ENCODE data around the gene C9orf50.
"Not testable (repeated sequence)": the region's sequence is repeated elsewhere in the genome, so short reads cannot be mapped to it uniquely, and the experiment has no call there.

C9orf50 gene

GRCh38 chr9:129620669-129621295, at the start of gene C9orf50:
TSS of gene C9orf50 (minus strand) at chr9:129621101. CDS start at chr9:129620574, 527 bp downstream.
- DNase-seq: no peak

GRCh38 chr9:129669946-129670345, 49.0 kb upstream of the C9orf50 start:
- no peak for DNase-seq

- DNase-seq: no peak
Measured at GRCh38 chr9:129669141-129669718, 48.3 kb upstream of the C9orf50 start.

GRCh38 chr9:129667850-129668249, 46.9 kb upstream of the C9orf50 start:
- DNase-seq: no peak

GRCh38 chr9:129667378-129667777, 46.5 kb upstream of the C9orf50 start:
- DNase-seq: no peak

GRCh38 chr9:129666575-129666974, 45.7 kb upstream of the C9orf50 start:
- DNase-seq: no peak

GRCh38 chr9:129665814-129666520, 45.1 kb upstream of the C9orf50 start:
- DNase-seq: no peak

GRCh38 chr9:129665389-129665775, 44.5 kb upstream of the C9orf50 start, which contains the start of gene PRRX2:
TSS of gene PRRX2 (plus strand) at chr9:129665647. CDS start at chr9:129665868, 221 bp downstream.
- DNase-seq: no peak

- no peak for DNase-seq
Measured at GRCh38 chr9:129664746-129665388, 44.0 kb upstream of the C9orf50 start.

- not testable (repeated sequence) for DNase-seq
Measured at GRCh38 chr9:129662239-129662638, 41.3 kb upstream of the C9orf50 start.

GRCh38 chr9:129661029-129661428, 40.1 kb upstream of the C9orf50 start:
- no peak for DNase-seq

- no peak for DNase-seq
Measured at GRCh38 chr9:129656795-129657390, 36.0 kb upstream of the C9orf50 start.

GRCh38 chr9:129655696-129656095, 34.8 kb upstream of the C9orf50 start:
- DNase-seq: no peak

GRCh38 chr9:129655154-129655553, 34.3 kb upstream of the C9orf50 start:
- DNase-seq: no peak

- DNase-seq: no peak
Measured at GRCh38 chr9:129654554-129655040, 33.7 kb upstream of the C9orf50 start.

GRCh38 chr9:129653823-129654553, 33.1 kb upstream of the C9orf50 start:
- DNase-seq: no peak

- no peak for DNase-seq
Measured at GRCh38 chr9:129650680-129651235, 29.9 kb upstream of the C9orf50 start.

GRCh38 chr9:129649726-129650679, 29.1 kb upstream of the C9orf50 start:
- no peak for DNase-seq

GRCh38 chr9:129648764-129649115, 27.8 kb upstream of the C9orf50 start:
- no peak for DNase-seq

- no peak for DNase-seq
Measured at GRCh38 chr9:129648092-129648763, 27.3 kb upstream of the C9orf50 start.

Measured in CD4-positive, alpha-beta T cell treated with Interleukin-4 for 1 hour (primary cell).